T-helper 2 cell treated with Interferon-gamma antibody and Interleukin-4, amounts not matched to agents 5 μg/mL and 100 μg/mL, for 36 hours (primary cell): ENCODE results near the gene GOLGA2.

Source experiments
- DNase-seq: peaks from one replicate; pipeline ENCODE4 v3.0.0; 2021; ENCODE audit warnings: low spot score
- H3K27ac Mint-ChIP-seq: one replicate; pipeline ENCODE4 v1.8.0; 2021; ENCODE audit warnings: mild to moderate bottlenecking, mixed read lengths
- H3K27me3 Mint-ChIP-seq: one replicate; pipeline ENCODE4 v1.8.0; 2021; ENCODE audit warnings: low read depth, mixed read lengths
- H3K36me3 Mint-ChIP-seq: one replicate; pipeline ENCODE4 v1.8.0; 2021; ENCODE audit warnings: low read depth, mixed read lengths
- H3K4me1 Mint-ChIP-seq: one replicate; pipeline ENCODE4 v1.8.0; 2021; ENCODE audit warnings: low read depth, mixed read lengths
- H3K4me3 Mint-ChIP-seq: one replicate; pipeline ENCODE4 v1.8.0; 2022; ENCODE audit warnings: mild to moderate bottlenecking, moderate library complexity, mixed read lengths
- H3K9me3 Mint-ChIP-seq: one replicate; pipeline ENCODE4 v1.8.0; 2021; ENCODE audit warnings: mixed read lengths

GOLGA2 gene, protein sequence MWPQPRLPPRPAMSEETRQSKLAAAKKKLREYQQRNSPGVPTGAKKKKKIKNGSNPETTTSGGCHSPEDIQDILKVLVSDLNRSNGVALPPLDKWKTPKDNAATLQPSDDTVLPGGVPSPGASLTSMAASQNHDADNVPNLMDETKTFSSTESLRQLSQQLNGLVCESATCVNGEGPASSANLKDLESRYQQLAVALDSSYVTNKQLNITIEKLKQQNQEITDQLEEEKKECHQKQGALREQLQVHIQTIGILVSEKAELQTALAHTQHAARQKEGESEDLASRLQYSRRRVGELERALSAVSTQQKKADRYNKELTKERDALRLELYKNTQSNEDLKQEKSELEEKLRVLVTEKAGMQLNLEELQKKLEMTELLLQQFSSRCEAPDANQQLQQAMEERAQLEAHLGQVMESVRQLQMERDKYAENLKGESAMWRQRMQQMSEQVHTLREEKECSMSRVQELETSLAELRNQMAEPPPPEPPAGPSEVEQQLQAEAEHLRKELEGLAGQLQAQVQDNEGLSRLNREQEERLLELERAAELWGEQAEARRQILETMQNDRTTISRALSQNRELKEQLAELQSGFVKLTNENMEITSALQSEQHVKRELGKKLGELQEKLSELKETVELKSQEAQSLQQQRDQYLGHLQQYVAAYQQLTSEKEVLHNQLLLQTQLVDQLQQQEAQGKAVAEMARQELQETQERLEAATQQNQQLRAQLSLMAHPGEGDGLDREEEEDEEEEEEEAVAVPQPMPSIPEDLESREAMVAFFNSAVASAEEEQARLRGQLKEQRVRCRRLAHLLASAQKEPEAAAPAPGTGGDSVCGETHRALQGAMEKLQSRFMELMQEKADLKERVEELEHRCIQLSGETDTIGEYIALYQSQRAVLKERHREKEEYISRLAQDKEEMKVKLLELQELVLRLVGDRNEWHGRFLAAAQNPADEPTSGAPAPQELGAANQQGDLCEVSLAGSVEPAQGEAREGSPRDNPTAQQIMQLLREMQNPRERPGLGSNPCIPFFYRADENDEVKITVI

DNA sequence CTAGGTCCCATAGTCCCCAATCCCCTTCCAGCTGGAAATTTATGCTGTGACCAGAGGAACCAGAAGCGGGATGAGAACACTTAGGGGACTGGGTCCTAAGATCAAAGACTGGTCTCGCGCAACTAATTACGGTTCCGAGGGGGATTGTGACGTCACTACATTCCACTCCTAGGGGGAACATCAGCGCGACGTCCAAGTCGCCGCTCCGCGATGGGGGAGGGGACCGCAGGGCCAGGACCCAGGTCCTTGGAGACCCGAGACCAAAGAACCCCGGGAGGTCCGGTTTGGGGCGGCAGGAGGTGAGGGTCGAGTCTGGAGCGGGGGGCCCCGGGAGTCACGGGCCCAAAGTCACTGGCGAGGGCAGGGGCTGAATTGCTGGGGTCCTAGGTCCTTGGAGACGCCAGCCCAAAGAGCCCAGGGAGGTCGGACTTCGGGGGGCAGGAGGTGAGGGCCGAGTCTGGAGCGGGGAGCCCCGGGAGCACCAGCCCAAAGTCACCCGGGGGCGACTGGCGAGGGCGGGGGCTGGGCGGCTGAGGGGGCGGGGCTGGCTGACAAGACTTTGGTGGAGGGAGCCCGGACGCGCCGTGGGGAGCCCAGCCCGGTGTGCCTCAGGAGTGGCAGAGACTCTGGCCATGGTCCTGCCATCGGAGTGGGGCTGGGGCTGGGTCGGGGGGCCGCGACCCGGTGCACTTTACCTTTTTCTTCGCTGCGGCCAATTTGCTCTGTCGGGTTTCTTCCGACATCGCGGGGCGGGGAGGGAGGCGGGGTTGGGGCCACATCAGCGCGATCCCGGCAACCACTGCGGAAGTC lies at the start of gene GOLGA2:
Gene GOLGA2, minus strand, starts transcription at position 810 of the 810 bp plus-strand sequence. Its CDS starts 31 bp downstream, at position 779.
- DNase-seq = no peak
- peak within 1 kb of the TSS; percentile 93 for H3K27ac Mint-ChIP-seq
- H3K27me3 Mint-ChIP-seq = peaks cover 2% of the 10 kb centered on the region
- H3K4me1 Mint-ChIP-seq = peaks cover 38% of the 10 kb centered on the region
- H3K4me3 Mint-ChIP-seq = peak within 1 kb of the TSS; percentile 95
- H3K36me3 Mint-ChIP-seq = peaks cover 10% of the 10 kb centered on the region
- H3K9me3 Mint-ChIP-seq = no peaks in the 10 kb centered on the region

DNA sequence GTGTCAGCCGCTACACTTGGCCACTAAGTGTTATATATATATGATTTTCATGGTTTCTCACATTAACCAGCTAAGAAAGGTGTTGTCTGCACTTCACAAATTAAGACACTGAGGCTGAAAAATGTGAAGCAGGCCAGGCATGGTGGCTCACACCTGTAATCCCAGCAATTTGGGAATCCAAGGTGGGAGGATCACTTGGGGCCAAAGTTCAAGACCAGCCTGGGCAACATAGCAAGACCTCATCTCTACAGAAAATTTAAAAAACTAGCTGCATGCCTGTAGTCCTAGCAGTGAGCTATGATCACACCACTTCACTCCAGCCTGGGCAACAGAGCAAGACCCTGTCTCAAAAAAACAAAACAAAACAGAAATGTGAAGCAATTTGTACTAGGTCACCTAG lies 48.6 kb upstream of the GOLGA2 start:
- no peak for DNase-seq
- H3K4me3 Mint-ChIP-seq = peak overlapping the region; percentile 90
- peaks cover 8% of the 10 kb centered on the region for H3K4me1 Mint-ChIP-seq
- no peaks in the 10 kb centered on the region for H3K9me3 Mint-ChIP-seq
- H3K27ac Mint-ChIP-seq = no peak overlapping the region
- H3K36me3 Mint-ChIP-seq = peaks cover 8% of the 10 kb centered on the region
- H3K27me3 Mint-ChIP-seq = no peaks in the 10 kb centered on the region

DNA sequence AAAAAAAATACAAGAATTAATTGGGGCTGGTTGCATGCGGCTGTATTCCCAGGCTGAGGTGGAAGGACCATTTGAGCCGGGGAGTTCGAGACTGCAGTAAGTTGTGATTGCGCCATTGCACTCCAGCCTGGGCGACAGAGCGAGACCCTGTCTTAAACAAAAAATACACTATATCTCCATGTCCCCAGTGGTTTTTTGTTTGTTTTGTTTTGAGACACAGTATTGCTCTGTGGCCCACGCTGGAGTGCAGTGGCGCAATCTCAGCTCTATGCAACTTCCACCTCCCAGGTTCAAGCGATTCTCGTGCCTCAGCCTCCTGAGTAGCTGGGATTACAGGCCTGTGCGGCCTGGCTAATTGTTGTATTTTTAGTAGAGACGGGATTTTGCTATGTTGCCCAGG lies 48.0 kb upstream of the GOLGA2 start:
- Mint-ChIP-seq H3K9me3 (no peaks in the 10 kb centered on the region), H3K36me3 (peaks cover 8% of the 10 kb centered on the region), H3K4me1 (peaks cover 8% of the 10 kb centered on the region), H3K27ac (peak overlapping the region; percentile 96), H3K4me3 (peak overlapping the region; percentile 90), H3K27me3 (no peaks in the 10 kb centered on the region)
- DNase-seq = no peak

DNA sequence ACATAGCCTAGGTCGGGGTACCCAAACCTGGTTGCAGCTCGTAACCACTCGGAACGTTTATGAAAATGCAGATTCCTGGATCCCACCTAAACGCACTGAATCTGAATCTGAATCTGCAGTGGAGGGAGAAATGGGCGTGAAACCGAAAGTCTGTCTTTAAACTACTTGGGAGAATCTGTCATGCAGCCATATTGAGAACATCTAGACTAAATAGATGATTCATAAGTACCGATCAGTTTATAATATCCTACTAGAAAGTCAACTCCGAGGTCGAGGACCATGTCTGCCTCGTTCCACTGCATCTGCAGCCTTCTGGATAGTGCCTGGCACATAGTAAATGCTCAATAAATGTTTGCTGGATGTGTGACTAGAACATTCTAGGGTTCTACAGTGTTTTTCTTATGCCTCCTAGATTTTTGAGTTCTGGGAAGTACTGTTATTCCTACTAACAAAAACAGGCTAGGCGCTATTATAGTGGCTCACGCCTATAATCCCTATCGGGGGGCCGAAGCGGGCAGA lies 47.5 kb upstream of the GOLGA2 start:
- DNase-seq = no peak
- Mint-ChIP-seq H3K4me3 (peak overlapping the region; percentile 90), H3K27ac (peak overlapping the region; percentile 96), H3K9me3 (no peaks in the 10 kb centered on the region), H3K36me3 (peaks cover 6% of the 10 kb centered on the region), H3K27me3 (no peaks in the 10 kb centered on the region), H3K4me1 (peaks cover 8% of the 10 kb centered on the region)

DNA sequence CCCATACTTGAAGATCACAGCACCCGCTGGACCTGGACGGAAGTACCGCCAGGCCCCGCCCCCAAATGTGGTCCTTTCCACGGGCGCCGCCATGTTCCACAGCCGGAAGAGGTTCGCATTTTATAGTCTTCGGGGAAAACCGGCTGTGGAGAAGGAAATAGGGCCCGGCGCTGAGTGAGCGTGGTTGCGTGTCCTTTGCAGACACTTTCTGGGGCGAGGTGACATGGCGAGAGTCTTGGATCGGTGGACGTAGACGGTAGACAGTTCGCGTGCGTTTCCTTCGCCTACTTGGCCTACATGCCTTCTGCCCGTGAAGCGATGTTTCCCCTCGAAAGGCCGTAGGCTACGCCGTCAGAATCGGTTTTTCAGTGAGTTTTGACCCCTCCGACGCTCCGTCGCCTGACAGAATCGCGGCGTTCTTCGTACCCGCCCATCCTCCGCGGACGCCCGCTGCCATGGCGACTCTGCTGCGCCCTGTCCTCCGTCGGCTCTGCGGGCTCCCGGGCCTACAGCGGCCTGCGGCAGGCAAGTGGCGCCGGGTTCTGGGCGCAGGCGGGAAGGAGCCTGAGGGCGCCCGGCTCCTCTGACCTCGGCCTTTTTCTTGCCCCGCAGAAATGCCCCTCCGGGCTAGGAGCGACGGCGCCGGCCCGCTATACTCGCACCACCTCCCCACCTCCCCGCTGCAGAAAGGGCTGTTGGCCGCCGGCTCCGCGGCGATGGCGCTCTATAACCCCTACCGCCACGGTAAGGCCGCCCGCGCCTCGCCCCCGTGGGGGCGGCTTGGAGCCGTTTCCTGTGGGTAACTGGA lies 46.8 kb upstream of the GOLGA2 start, which contains the start of the genes COQ4 and TRUB2:
Gene COQ4, plus strand, starts transcription at position 436 of the 808 bp plus-strand sequence. Its CDS starts 20 bp downstream, at position 456.
Gene TRUB2, minus strand, starts transcription at position 44 of the 808 bp plus-strand sequence. Its CDS starts 39 bp downstream, at position 5.
- H3K36me3 Mint-ChIP-seq = peaks cover 3% of the 10 kb centered on the region
- H3K4me1 Mint-ChIP-seq = peaks cover 8% of the 10 kb centered on the region
- H3K27me3 Mint-ChIP-seq = no peaks in the 10 kb centered on the region
- peak; percentile 93 for DNase-seq
- H3K27ac Mint-ChIP-seq = peak within 1 kb of the TSS; percentile 96
- no peaks in the 10 kb centered on the region for H3K9me3 Mint-ChIP-seq
- peak within 1 kb of the TSS; percentile 90 for H3K4me3 Mint-ChIP-seq

DNA sequence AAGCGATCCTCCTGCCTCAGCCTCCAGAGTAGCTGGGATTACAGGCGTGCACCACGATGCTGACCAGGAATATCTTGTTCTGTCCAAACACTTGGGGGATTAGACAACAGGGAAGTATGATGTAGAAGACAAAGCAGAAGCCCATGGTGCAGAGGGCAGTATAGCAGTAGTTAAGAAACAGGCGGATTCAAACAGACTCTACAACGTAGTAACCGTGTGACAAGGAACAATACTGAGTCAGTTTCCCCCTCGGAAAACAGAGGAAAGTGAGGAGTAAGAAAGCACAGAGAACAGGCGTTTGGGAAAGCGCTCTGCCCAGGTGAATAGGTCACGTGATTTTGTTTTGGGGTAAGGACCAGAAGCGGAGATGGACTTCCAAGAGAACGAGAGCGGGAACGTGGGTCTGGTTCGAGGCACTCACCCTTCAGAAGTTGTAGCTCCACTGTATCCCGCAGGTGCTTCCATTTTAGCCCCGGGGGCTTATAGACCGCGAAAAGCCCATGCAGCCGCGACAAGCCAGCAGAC lies 46.1 kb upstream of the GOLGA2 start:
- peaks cover 8% of the 10 kb centered on the region for H3K4me1 Mint-ChIP-seq
- DNase-seq = no peak
- H3K4me3 Mint-ChIP-seq = peak overlapping the region; percentile 90
- H3K27me3 Mint-ChIP-seq = no peaks in the 10 kb centered on the region
- peak overlapping the region; percentile 96 for H3K27ac Mint-ChIP-seq
- no peaks in the 10 kb centered on the region for H3K9me3 Mint-ChIP-seq
- peaks cover 3% of the 10 kb centered on the region for H3K36me3 Mint-ChIP-seq

DNA sequence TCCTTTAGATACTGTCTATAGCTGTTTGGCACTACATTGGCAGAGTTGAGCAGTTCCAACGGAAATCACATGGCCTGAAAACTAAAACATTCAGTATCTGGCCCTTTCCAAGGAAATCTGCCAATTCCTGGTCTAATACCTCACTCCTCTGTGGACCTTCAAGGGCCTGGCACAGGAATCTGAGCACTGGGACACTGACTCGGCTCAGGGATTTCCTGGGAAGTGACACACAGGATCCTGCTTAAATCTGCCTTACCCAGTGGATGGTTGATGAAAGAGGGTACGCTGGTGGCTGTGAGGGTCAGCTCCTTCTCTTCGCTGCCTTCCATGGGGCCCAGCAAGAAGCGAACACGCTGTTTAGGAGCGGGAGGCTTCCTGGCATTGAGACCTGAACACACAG lies 45.5 kb upstream of the GOLGA2 start:
- Mint-ChIP-seq H3K4me3 (peak overlapping the region; percentile 90), H3K4me1 (peaks cover 8% of the 10 kb centered on the region), H3K36me3 (peaks cover 5% of the 10 kb centered on the region), H3K27ac (no peak overlapping the region), H3K9me3 (no peaks in the 10 kb centered on the region), H3K27me3 (no peaks in the 10 kb centered on the region)
- DNase-seq = no peak

DNA sequence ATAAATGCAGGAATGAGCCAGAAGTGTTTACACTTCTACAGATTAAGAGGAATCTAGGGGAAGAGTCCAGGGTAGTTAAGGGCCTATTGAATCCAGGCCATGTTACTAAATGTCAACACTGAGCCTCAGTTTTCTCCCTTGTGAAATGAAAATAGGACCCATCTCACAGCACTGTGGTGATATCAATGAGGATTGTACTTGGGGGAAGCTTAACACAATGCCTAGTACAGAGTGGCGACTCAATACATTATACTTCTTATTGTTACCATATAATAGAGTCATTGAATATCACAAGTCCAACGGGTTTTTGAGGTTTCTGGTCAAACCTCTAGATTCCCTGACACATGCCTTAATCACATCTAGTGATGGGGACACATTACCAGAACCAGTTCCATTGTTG lies 41.8 kb upstream of the GOLGA2 start:
- Mint-ChIP-seq H3K27ac (no peak overlapping the region), H3K27me3 (no peaks in the 10 kb centered on the region), H3K36me3 (peaks cover 8% of the 10 kb centered on the region), H3K4me1 (no peaks in the 10 kb centered on the region), H3K9me3 (no peaks in the 10 kb centered on the region), H3K4me3 (no peak overlapping the region)
- no peak for DNase-seq

DNA sequence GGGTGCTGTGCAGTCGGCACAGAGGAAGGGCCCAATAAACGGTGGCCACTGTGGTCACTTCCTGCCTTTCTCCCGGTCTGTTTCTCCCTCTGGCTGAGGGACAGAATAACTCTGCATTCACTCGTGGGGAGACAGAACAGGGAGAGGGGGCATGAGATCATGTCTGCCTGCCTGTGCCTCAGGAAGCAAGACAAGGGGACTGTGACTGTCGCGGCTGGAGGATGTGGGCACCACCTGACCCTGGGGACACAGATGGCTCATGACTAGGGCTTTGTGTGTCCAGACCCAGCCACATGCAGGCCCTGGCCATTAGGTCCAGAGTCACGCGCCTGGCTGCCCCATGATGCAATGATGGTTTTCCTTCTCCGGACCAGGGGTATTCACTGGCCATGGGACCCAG lies 40.6 kb upstream of the GOLGA2 start:
- H3K4me1 Mint-ChIP-seq = no peaks in the 10 kb centered on the region
- no peaks in the 10 kb centered on the region for H3K27me3 Mint-ChIP-seq
- no peaks in the 10 kb centered on the region for H3K9me3 Mint-ChIP-seq
- no peak overlapping the region for H3K4me3 Mint-ChIP-seq
- peaks cover 10% of the 10 kb centered on the region for H3K36me3 Mint-ChIP-seq
- no peak overlapping the region for H3K27ac Mint-ChIP-seq
- no peak for DNase-seq

DNA sequence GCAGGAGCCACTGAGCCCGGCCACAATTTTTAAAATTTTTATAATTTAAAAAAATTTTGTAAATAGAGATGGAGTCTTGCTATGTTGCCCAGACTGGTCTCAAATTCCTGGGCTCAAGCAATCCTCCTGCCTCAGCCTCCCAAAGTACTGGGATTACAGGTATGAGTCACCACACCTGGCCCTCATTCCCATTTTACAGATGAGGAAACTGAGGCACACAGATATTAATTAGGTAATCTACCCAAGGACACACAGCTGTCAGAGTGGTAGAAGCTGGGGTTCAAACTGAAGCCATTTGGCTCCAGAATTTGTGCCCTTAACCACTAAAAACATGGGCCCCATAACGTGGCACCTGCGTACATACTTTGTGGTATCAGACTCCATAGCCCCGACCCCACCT lies 38.9 kb upstream of the GOLGA2 start:
- H3K27ac Mint-ChIP-seq = no peak overlapping the region
- H3K36me3 Mint-ChIP-seq = peaks cover 18% of the 10 kb centered on the region
- no peaks in the 10 kb centered on the region for H3K4me1 Mint-ChIP-seq
- no peaks in the 10 kb centered on the region for H3K9me3 Mint-ChIP-seq
- H3K27me3 Mint-ChIP-seq = no peaks in the 10 kb centered on the region
- no peak overlapping the region for H3K4me3 Mint-ChIP-seq
- DNase-seq = no peak

DNA sequence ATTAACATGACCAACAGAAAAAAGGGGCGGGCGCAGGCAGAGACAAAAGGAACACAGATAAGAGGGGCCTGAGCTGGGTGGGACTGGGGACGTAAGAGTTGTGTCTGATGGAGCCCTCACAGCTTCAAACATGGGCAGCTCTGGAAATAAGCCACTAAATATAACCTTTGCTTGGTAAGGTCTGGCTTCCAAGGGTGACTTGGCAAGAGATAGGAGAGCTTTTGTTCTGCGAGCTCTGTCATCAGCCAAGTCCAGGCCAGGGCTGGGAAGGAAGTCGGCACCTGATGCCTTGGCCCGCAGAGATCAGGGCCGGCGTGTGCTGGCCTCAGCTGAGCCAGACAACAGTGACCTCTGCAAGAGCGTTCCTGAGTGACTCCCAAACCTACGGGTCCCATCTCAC lies 34.7 kb upstream of the GOLGA2 start:
- peaks cover 18% of the 10 kb centered on the region for H3K36me3 Mint-ChIP-seq
- no peaks in the 10 kb centered on the region for H3K4me1 Mint-ChIP-seq
- no peak overlapping the region for H3K4me3 Mint-ChIP-seq
- H3K27me3 Mint-ChIP-seq = no peaks in the 10 kb centered on the region
- no peak overlapping the region for H3K27ac Mint-ChIP-seq
- no peaks in the 10 kb centered on the region for H3K9me3 Mint-ChIP-seq
- DNase-seq = no peak

DNA sequence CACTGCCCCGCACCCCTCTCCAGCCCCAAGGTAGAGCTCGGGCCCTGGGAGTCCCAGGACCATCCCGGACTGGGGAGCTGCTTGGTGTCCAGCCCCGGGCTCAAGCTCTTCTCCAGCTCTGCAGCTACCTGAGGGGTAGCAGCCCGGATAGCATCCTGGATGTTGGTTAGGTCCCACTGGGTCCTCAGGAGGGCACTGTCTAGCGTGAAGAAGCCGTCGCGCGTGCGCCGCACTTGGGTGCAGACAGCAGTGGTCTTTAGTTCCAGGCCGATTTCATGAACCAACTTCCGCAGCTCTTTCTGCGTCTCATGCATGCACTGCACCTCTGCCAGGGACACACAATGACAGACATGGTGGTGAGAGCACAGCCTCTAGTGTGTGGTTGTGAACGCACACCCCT lies 33.7 kb upstream of the GOLGA2 start:
- Mint-ChIP-seq H3K4me1 (no peaks in the 10 kb centered on the region), H3K27me3 (no peaks in the 10 kb centered on the region), H3K4me3 (no peak overlapping the region), H3K9me3 (no peaks in the 10 kb centered on the region), H3K27ac (no peak overlapping the region), H3K36me3 (peaks cover 18% of the 10 kb centered on the region)
- no peak for DNase-seq
